Activated T-helper 2 cell treated with anti-CD3 and anti-CD28 coated beads, Interferon-gamma antibody, Interleukin-2, Interleukin-4, amounts not matched to agents 10 μg/mL and 5 μg/mL and 100 μg/mL, durations not matched to agents 14 hours and 24 hours and 36 hours (primary cell): ENCODE data around the gene ZNF32. TPM values are rescaled to one million over a fixed set of nuclear protein-coding genes. Genes with fewer than 3 reads are reported as not detected.
A peak's percentile ranks its signal among the peaks of the same experiment; 100 is the strongest.

ENCODE experiments used
- DNase-seq: peaks from one replicate; pipeline ENCODE4 v3.0.0; 2021; ENCODE audit warnings: low spot score
- H3K27ac Mint-ChIP-seq: one replicate; pipeline ENCODE4 v1.8.0; 2021; ENCODE audit warnings: mixed read lengths
- H3K27me3 Mint-ChIP-seq: one replicate; pipeline ENCODE4 v1.8.0; 2021; ENCODE audit warnings: low read depth, mixed read lengths
- H3K36me3 Mint-ChIP-seq: one replicate; pipeline ENCODE4 v1.8.0; 2021; ENCODE audit warnings: low read depth, mixed read lengths
- H3K4me1 Mint-ChIP-seq: one replicate; pipeline ENCODE4 v1.8.0; 2021; ENCODE audit warnings: low read depth, mixed read lengths
- H3K4me3 Mint-ChIP-seq: one replicate; pipeline ENCODE4 v1.8.0; 2021; ENCODE audit warnings: low read depth, mild to moderate bottlenecking, moderate library complexity, mixed read lengths
- H3K9me3 Mint-ChIP-seq: one replicate; pipeline ENCODE4 v1.8.0; 2021; ENCODE audit warnings: mixed read lengths
- intact Hi-C: fragments of 100-400 bp; cut with micrococcal nuclease; formaldehyde crosslinking; loops from one replicate; pipeline ENCODE4 v1.15.1; 2023
- total RNA-seq: library from RNA; stranded (reverse); gene quantifications from 2 replicates; pipeline ENCODE4 v1.2.3, GENCODE V29; 2022

ZNF32 gene
- total RNA-seq, 1 donor from 2014 or later = 12.1 TPM

DNA sequence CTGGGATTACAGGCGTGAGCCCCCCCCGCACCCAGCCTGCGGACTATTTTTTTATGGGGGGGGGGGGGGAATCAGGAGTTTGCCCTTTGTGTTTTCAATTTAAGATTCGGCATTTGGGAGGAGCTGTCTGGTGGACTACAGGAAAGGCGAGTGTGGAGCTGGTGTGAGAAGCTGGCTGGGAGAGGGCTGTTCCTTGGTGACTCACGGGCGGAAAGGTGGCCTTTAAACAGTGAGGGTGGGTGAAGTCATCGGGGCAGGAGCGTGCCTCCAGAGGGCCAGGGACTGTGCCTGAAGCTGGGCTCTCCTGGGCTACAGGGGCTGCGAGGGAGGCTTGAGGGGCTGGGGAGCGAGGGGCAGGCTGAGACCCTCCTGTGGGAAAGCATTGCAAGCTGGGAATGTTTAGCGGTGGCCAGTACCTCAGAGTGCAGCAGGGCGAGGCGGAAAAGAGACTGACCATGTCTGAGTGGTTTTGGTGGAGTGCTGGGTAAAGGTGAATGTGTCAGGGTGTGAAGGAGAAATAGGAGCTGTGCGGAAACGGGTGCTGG is 39.7 kb upstream of the ZNF32 start:
- H3K36me3 Mint-ChIP-seq = no peaks in the 10 kb centered on the region
- H3K27me3 Mint-ChIP-seq = peaks cover 40% of the 10 kb centered on the region
- H3K9me3 Mint-ChIP-seq = no peaks in the 10 kb centered on the region
- H3K4me1 Mint-ChIP-seq = peaks cover 7% of the 10 kb centered on the region
- DNase-seq = no peak
- H3K4me3 Mint-ChIP-seq = peak overlapping the region; percentile 48
- H3K27ac Mint-ChIP-seq = no peak overlapping the region
- intact Hi-C loops = loop anchor here (10.0 kb wide), 1 partner anchor 196 kb away; no protein-coding TSS in a partner anchor

DNA sequence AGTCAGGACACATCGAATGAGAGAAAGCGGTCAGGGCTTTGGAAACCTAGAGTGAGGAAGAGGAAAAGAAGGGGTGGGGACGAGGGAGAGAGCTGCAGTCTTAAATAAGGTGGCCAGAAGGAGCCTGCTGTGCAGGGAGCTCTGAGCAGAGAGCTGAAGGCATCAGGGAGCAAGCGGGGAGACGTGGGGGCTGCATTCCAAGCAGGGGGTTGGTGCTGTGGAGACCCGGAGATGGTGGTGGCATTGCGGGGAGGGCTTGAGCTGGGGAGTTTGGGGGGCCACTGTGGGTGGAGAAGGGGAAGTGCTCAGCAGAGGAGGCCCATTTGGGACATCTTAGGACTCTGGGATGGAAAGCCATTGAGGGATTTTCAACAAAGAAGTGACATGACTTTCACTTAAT is 38.7 kb upstream of the ZNF32 start:
- peaks cover 37% of the 10 kb centered on the region for H3K27me3 Mint-ChIP-seq
- no peak overlapping the region for H3K27ac Mint-ChIP-seq
- H3K36me3 Mint-ChIP-seq = no peaks in the 10 kb centered on the region
- DNase-seq = no peak
- no peaks in the 10 kb centered on the region for H3K9me3 Mint-ChIP-seq
- H3K4me3 Mint-ChIP-seq = peak overlapping the region; percentile 2
- intact Hi-C loops = loop anchor here (10.0 kb wide), 1 partner anchor 197 kb away; no protein-coding TSS in a partner anchor
- H3K4me1 Mint-ChIP-seq = peaks cover 7% of the 10 kb centered on the region

DNA sequence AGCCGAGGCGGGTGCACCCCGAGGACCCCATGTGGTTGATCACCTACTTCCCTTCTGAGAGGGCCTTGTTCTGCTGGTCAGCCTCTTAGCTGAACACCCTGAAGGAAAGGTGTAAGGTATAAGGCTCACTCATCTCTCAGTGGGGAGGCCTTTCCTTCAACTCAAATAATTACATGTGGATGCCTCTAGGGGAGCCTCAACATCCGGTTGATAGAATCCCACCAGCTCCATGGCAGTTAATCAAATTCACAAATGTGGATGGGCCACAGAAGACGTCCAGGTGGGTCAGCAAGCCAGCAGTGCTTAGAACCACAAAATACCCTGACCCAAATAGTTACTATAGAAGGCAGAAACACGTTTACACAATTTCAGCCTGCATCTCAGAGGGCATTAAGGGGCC is 37.7 kb upstream of the ZNF32 start:
- Mint-ChIP-seq H3K27me3 (peaks cover 35% of the 10 kb centered on the region), H3K4me3 (no peak overlapping the region), H3K27ac (no peak overlapping the region), H3K36me3 (no peaks in the 10 kb centered on the region), H3K9me3 (no peaks in the 10 kb centered on the region), H3K4me1 (peaks cover 7% of the 10 kb centered on the region)
- intact Hi-C loops = loop anchor here (10.0 kb wide), 1 partner anchor 198 kb away; no protein-coding TSS in a partner anchor
- no peak for DNase-seq

DNA sequence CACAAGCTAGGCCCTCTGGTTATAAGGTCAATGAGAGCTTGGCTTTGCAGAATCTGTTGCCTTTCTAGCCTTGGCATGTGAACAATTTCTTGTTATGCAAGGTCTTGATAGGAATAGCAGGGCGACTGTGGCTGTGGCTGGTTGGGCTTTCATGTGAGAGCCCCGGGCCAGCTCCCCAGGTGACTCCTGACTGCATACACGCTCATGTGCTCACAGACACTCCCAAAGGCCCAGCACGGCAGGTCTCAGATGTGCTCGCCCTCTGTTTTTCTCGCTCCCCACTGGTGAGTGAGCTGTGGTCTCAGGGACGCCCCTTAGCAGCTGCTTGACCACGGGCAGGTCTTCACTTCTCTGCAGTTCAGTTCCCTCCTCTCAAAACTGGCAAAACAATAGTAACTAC is 37.1 kb upstream of the ZNF32 start:
- Mint-ChIP-seq H3K36me3 (no peaks in the 10 kb centered on the region), H3K4me3 (no peak overlapping the region), H3K9me3 (no peaks in the 10 kb centered on the region), H3K27me3 (peaks cover 29% of the 10 kb centered on the region), H3K27ac (no peak overlapping the region), H3K4me1 (peaks cover 7% of the 10 kb centered on the region)
- intact Hi-C loops = loop anchor here (10.0 kb wide), 1 partner anchor 199 kb away; no protein-coding TSS in a partner anchor
- DNase-seq = no peak

DNA sequence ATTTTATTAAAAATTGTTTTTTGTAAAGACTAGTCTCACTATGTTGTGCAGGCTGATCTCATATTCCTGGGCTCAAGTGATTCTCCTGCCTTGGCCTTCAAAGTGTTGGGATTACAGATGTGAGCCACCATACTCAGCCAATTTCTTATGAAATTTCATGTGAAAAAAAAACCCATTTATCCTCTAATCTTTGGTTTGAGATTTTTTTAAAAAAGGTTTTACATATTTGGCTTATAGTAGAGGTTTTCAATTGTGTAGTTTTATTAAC is 35.5 kb upstream of the ZNF32 start:
- intact Hi-C loops = loop anchor here (10.0 kb wide), 1 partner anchor 201 kb away; no protein-coding TSS in a partner anchor
- peaks cover 5% of the 10 kb centered on the region for H3K4me1 Mint-ChIP-seq
- no peak overlapping the region for H3K4me3 Mint-ChIP-seq
- H3K27me3 Mint-ChIP-seq = peaks cover 26% of the 10 kb centered on the region
- no peaks in the 10 kb centered on the region for H3K36me3 Mint-ChIP-seq
- DNase-seq = no peak
- H3K27ac Mint-ChIP-seq = no peak overlapping the region
- H3K9me3 Mint-ChIP-seq = no peaks in the 10 kb centered on the region

DNA sequence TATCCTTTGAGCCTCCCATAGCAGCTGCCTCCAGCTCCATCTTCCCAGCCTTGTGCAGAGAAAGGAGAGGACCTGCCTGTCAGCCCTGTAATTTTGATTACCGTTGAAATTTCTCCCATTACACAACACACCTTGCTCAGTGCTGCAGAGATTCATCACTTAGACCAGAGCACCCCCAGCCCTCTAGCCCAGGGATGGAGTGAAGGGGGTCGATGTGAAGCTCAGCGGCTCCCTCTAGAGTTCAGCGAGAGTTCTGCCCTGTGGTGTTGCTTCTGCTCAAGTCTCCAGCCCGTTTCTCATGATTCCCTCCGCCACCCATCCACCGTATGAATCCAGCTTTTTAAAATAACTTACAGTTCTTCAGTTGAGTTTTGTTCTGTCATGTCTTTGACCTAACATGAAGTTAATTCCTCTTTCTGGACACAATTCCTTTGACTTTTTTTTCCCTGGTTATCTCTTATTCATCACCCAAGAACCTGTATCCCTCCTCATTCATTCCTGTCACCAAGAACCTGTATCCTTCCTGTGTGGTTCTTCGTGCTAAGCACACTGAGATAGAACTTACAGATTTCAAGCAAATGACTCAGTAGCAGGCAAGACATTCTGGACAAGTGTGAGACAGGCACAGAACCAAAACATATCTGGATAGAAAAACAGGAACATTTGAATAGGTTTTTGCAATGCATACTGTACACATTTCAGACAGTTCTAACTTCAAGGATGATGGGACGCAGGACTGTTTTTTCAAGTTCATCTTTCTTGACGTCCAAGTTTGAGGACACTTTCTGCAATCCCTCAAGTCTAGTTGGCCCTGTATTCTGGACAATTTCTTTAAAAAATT is 35.0 kb upstream of the ZNF32 start:
- no peak overlapping the region for H3K27ac Mint-ChIP-seq
- no peak overlapping the region for H3K4me3 Mint-ChIP-seq
- peaks cover 27% of the 10 kb centered on the region for H3K27me3 Mint-ChIP-seq
- peaks cover 5% of the 10 kb centered on the region for H3K4me1 Mint-ChIP-seq
- no peaks in the 10 kb centered on the region for H3K9me3 Mint-ChIP-seq
- H3K36me3 Mint-ChIP-seq = no peaks in the 10 kb centered on the region
- intact Hi-C loops = loop anchor here (10.0 kb wide), 1 partner anchor 201 kb away; no protein-coding TSS in a partner anchor
- DNase-seq = no peak

DNA sequence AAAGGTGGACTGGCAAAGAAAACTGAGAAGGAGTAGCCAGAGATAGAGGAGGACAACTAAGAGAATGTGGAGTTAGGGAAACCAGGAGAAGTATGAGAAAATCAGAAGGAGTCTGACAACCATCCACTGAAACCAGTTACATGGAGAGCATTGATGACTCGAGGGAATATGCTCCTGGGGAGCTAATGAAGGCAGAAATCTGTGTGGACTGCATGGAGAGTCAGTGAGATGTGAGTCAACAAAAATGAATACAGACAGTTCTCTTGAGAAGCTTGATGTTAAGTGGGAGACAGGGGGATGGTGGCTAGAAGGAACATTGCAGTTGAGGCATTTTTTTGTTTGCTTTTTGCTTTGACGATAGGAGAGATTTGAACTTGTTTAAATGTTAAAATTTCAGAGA is 34.3 kb upstream of the ZNF32 start:
- intact Hi-C loops = loop anchor here (10.0 kb wide), 1 partner anchor 202 kb away; no protein-coding TSS in a partner anchor
- Mint-ChIP-seq H3K4me1 (peaks cover 4% of the 10 kb centered on the region), H3K4me3 (no peak overlapping the region), H3K27ac (no peak overlapping the region), H3K36me3 (no peaks in the 10 kb centered on the region), H3K9me3 (no peaks in the 10 kb centered on the region), H3K27me3 (peaks cover 24% of the 10 kb centered on the region)
- no peak for DNase-seq

DNA sequence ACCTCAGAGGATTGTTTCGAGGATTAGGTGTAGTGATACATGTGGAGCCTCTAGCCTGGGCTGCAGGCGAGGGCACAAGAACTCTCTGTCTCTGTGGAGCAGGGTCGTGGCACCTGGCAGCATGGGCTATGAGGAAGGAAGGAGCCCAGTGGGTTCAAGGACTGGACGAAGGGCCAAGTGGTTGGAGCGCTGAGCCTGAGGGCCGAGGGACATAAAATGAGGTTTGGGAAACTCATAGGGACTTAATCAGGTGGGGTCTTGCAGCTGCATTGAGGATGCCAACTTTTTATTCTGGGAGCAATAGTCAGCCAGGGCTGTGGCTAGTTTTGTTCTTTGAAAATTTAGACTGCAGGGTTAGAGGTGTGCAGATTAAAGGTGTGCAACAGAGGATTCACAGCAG is 33.0 kb upstream of the ZNF32 start:
- Mint-ChIP-seq H3K27me3 (peaks cover 19% of the 10 kb centered on the region), H3K4me1 (peaks cover 4% of the 10 kb centered on the region), H3K9me3 (no peaks in the 10 kb centered on the region), H3K36me3 (no peaks in the 10 kb centered on the region), H3K4me3 (no peak overlapping the region), H3K27ac (no peak overlapping the region)
- intact Hi-C loops = loop anchor here (10.0 kb wide), 1 partner anchor 203 kb away; no protein-coding TSS in a partner anchor
- no peak for DNase-seq

DNA sequence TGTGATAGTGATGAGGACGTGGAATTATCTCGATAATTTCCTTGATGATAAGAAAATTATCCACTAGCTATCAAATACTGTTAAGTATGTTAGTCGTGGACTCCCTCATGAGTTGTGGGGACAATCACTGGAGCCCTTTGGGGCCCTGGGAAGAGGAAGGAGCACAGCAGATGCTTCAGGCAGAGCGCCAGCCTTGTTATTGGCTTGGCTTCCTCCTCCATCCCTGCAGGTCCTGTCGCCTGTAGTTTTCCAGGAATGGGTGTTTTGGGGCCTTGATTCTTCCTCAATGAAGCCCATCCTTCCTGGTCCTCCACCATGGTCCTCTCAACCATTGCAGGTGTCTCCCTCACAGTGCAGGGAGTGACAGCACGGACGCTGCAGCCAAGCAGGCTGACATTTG is 32.5 kb upstream of the ZNF32 start:
- Mint-ChIP-seq H3K27me3 (peaks cover 17% of the 10 kb centered on the region), H3K4me3 (no peak overlapping the region), H3K27ac (no peak overlapping the region), H3K4me1 (peaks cover 4% of the 10 kb centered on the region), H3K9me3 (no peaks in the 10 kb centered on the region), H3K36me3 (no peaks in the 10 kb centered on the region)
- no peak for DNase-seq
- intact Hi-C loops = loop anchor here (10.0 kb wide), 1 partner anchor 204 kb away; no protein-coding TSS in a partner anchor

DNA sequence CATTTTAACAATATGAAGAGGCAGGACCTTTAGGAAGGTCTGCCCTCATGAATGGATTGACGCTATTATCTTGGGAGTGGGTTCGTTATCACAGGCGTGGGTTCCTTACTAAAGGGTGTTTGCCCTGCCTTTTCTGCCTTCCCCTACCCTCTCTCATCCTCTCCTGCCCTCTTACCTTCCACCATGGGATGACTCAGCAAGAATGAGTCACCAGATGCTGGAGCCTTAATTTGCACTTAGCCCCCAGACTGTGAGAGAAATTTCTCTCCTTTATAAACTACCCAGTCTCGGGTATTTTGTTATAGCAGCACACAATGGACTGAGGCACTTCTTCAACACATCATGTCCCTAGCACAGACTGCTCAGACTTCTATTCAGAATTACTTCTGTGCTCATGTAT is 31.4 kb upstream of the ZNF32 start:
- DNase-seq = no peak
- H3K9me3 Mint-ChIP-seq = no peaks in the 10 kb centered on the region
- peaks cover 17% of the 10 kb centered on the region for H3K27me3 Mint-ChIP-seq
- no peak overlapping the region for H3K4me3 Mint-ChIP-seq
- peaks cover 4% of the 10 kb centered on the region for H3K4me1 Mint-ChIP-seq
- H3K36me3 Mint-ChIP-seq = no peaks in the 10 kb centered on the region
- no peak overlapping the region for H3K27ac Mint-ChIP-seq
- intact Hi-C loops = loop anchor here (10.0 kb wide), 1 partner anchor 205 kb away; no protein-coding TSS in a partner anchor

DNA sequence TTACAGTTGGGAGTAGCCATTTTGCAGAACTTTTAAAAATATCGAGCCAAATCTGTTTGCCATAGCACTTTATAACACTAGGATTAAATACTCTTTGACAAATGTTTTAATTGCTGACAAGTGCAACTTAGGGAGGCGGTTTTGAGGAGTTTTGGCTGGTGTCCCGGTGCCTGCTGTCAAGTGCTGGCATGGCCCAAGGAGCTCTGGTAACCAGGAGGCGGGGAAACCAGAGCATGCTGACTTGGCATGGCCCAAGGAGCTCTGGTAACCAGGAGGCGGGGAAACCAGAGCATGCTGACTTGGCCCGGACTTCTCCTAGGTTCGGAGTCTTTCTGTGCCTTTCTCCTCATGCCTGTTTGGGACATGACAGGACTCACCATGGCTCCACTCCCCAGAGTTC is 30.8 kb upstream of the ZNF32 start:
- H3K27ac Mint-ChIP-seq = no peak overlapping the region
- no peaks in the 10 kb centered on the region for H3K36me3 Mint-ChIP-seq
- H3K4me3 Mint-ChIP-seq = no peak overlapping the region
- no peak for DNase-seq
- peaks cover 4% of the 10 kb centered on the region for H3K4me1 Mint-ChIP-seq
- peaks cover 19% of the 10 kb centered on the region for H3K27me3 Mint-ChIP-seq
- intact Hi-C loops = loop anchor here (10.0 kb wide), 1 partner anchor 1185 kb away; no protein-coding TSS in a partner anchor
- H3K9me3 Mint-ChIP-seq = no peaks in the 10 kb centered on the region

DNA sequence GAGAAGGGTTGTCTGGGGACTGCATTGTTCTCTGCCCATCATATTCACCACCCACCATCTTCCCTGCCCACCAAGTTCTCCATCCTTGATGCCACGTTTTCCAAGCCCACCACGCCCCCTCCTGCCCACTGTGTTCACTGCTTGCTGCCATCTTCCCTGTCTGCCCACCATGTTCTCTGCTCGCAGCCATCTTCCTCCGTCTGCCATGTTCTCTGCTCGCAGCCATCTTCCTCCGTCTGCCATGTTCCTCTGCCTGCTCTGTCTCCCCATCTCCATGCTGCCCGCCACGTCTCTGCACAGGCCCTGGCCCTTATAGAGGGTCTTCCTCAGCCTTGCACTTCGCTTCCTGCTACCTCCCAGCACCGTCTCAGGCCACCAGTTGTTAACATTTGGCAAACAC is 30.0 kb upstream of the ZNF32 start:
- no peak for DNase-seq
- intact Hi-C loops = loop anchor here (10.0 kb wide), 1 partner anchor 1186 kb away; no protein-coding TSS in a partner anchor
- Mint-ChIP-seq H3K9me3 (no peaks in the 10 kb centered on the region), H3K27me3 (peaks cover 18% of the 10 kb centered on the region), H3K27ac (no peak overlapping the region), H3K4me3 (no peak overlapping the region), H3K36me3 (no peaks in the 10 kb centered on the region), H3K4me1 (peaks cover 4% of the 10 kb centered on the region)

DNA sequence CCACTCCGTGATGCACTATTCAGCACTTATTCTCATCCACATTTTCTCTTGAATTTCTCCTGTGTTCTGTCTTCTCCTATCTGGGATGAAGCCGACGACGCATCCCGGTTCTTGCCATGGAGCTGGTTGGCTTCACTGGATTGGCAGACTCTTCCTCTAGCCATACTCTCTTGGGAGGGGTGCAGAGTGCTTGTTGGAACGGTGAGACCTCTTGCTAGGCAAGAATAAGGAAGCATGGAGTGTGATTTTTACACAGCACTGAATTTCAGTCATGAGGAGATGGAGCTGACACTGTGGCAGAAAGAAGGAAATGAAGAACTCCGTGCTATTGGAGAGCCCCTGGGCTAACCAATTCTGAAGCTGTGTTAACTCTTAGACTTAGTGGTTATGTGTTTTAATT is 28.2 kb upstream of the ZNF32 start:
- H3K4me3 Mint-ChIP-seq = no peak overlapping the region
- peaks cover 4% of the 10 kb centered on the region for H3K4me1 Mint-ChIP-seq
- H3K9me3 Mint-ChIP-seq = no peaks in the 10 kb centered on the region
- peaks cover 14% of the 10 kb centered on the region for H3K27me3 Mint-ChIP-seq
- H3K36me3 Mint-ChIP-seq = no peaks in the 10 kb centered on the region
- intact Hi-C loops = loop anchor here (10.0 kb wide), 1 partner anchor 1188 kb away; no protein-coding TSS in a partner anchor
- H3K27ac Mint-ChIP-seq = no peak overlapping the region
- no peak for DNase-seq
